K562 (cell line): ENCODE measurements around the gene B3GAT3. TPM values are rescaled to one million over a fixed set of nuclear protein-coding genes. Genes with fewer than 3 reads are reported as not detected.

Experiments used
- CBX5 ChIP-seq: IDR thresholded peaks from 2 replicates; pipeline ENCODE4 v1.6.1; 2014; ENCODE audit warnings: low read depth, borderline replicate concordance
- CREBBP ChIP-seq: IDR thresholded peaks from one replicate; pipeline ENCODE4 v1.6.1; 2012; ENCODE audit warnings: low read depth, mild to moderate bottlenecking, control low read depth, inconsistent platforms, low read length
- FOXK1 ChIP-seq: sonication (generic); formaldehyde crosslinking; IDR thresholded peaks from 2 replicates; pipeline ENCODE4 v1.8.0; 2022; ENCODE audit warnings: missing genetic modification reagents, mild to moderate bottlenecking, borderline replicate concordance
- LCOR ChIP-seq: sonication (generic); formaldehyde crosslinking; IDR thresholded peaks from 2 replicates; pipeline ENCODE4 v1.8.0; 2022; ENCODE audit warnings: mild to moderate bottlenecking, missing genetic modification reagents
- MIER1 ChIP-seq: fragments of 450-650 bp; IDR thresholded peaks from 2 replicates; pipeline ENCODE4 v1.6.1; 2016; ENCODE audit warnings: antibody characterized with exemption, mild to moderate bottlenecking, low read depth
- NR2C1 ChIP-seq, 2 experiments: fragments of 450-650 bp; IDR thresholded peaks; 2 replicates each; pipeline ENCODE4 v1.6.1; 2017; ENCODE audit warnings: mild to moderate bottlenecking in 2 of 2, antibody characterized with exemption in 1 of 2, inconsistent platforms in 1 of 2, missing compliant biosample characterization in 1 of 2, missing genetic modification characterization in 1 of 2
- NR2F6 ChIP-seq: fragments of 450-650 bp; formaldehyde crosslinking; IDR thresholded peaks from 2 replicates; pipeline ENCODE4 v1.4.0; 2020; ENCODE audit warnings: mild to moderate bottlenecking
- PREB ChIP-seq: sonication (generic); formaldehyde crosslinking; IDR thresholded peaks from 2 replicates; pipeline ENCODE4 v1.8.1; 2023; ENCODE audit warnings: mild to moderate bottlenecking, missing genetic modification reagents
- RBFOX2 ChIP-seq: fragments of 200-400 bp; formaldehyde crosslinking; IDR thresholded peaks from 2 replicates; pipeline ENCODE4 v1.6.1; 2017; ENCODE audit warnings: low read depth, mild to moderate bottlenecking, low read length, moderate library complexity
- REST ChIP-seq, 2 experiments: fragments of 450-650 bp; formaldehyde crosslinking in 1 of 2; IDR thresholded peaks; 2 replicates each; pipeline versions ENCODE4 v1.4.0 to v1.6.1; 2014 to 2020; ENCODE audit warnings: mild to moderate bottlenecking in 2 of 2, borderline replicate concordance in 1 of 2, low read depth in 1 of 2
- SAP30 ChIP-seq: fragments of 200-600 bp; sonication (generic); IDR thresholded peaks from 2 replicates; pipeline ENCODE4 v1.6.1; 2012; ENCODE audit warnings: borderline replicate concordance, low read depth, mild to moderate bottlenecking, moderate library complexity, low read length, control low read depth, inconsistent platforms; ENCODE audit not compliant: insufficient read depth, poor library complexity, severe bottlenecking
- SIN3A ChIP-seq, 2 experiments: fragments of 150-350 bp in 1 of 2; IDR thresholded peaks; 2 replicates each; pipeline ENCODE4 v1.6.1; 2011 to 2016; ENCODE audit warnings: borderline replicate concordance in 2 of 2, low read depth in 2 of 2, low read length in 2 of 2, mild to moderate bottlenecking in 2 of 2, moderate library complexity in 2 of 2; ENCODE audit not compliant: control insufficient read depth in 1 of 2
- TBL1XR1 ChIP-seq, 2 experiments: IDR thresholded peaks; 2 replicates each; pipeline ENCODE4 v1.6.1; 2012; ENCODE audit warnings: improper control_type of control experiment in 2 of 2, low read length in 2 of 2, mild to moderate bottlenecking in 1 of 2
- TFAP4 ChIP-seq: sonication (generic); formaldehyde crosslinking; IDR thresholded peaks from 2 replicates; pipeline ENCODE4 v1.8.0; 2022; ENCODE audit warnings: missing genetic modification reagents, mild to moderate bottlenecking, moderate library complexity, borderline replicate concordance
- ZNF23 ChIP-seq: fragments of 250-450 bp; sonication (Bioruptor Pico); IDR thresholded peaks from 2 replicates; pipeline ENCODE4 v1.4.0; 2020; ENCODE audit warnings: mild to moderate bottlenecking
- ZNF384 ChIP-seq: IDR thresholded peaks from 2 replicates; pipeline ENCODE4 v1.6.1; 2012; ENCODE audit warnings: low read depth, low read length, improper control_type of control experiment
- ZNF717 ChIP-seq: fragments of 250-450 bp; sonication (Bioruptor Pico); IDR thresholded peaks from 2 replicates; pipeline ENCODE4 v1.5.0; 2021
- polyA plus RNA-seq, 8 experiments: library from polyadenylated mRNA; depleted of rRNA in 4 of 8; stranded (reverse) in 5 of 8; unstranded in 3 of 8; fragments of >200 nt; fragmentation: Nextera tagmentation in 2 of 8; fragmentation: Illumina TruSeq in 1 of 8; extraction: Ambion mirVana in 2 of 8; extraction: Trizol in 1 of 8; gene quantifications; 2 replicates each; pipeline versions ENCODE4 v1.2.1 to v1.2.3, GENCODE V29; 2011 to 2014; ENCODE audit warnings: inconsistent platforms in 1 of 8, missing spikeins in 1 of 8
- total RNA-seq, 7 experiments: library from RNA; depleted of rRNA in 6 of 7; stranded (reverse); fragments of >200 nt in 6 of 7; fragmentation: Illumina TruSeq in 2 of 7; extraction: Trizol in 2 of 7; gene quantifications; 2 replicates each; pipeline versions ENCODE4 v1.2.1 to v1.2.3, GENCODE V29; 2011 to 2021; ENCODE audit warnings: low replicate concordance in 1 of 7

The B3GAT3 gene
- total and polyA plus RNA-seq, 9 of the 15 experiments (the other 6 are each of a cell fraction or from before 2014, with no cell fraction given), result 0.30 to 64.0 (median 21.4) TPM

- TF ChIP-seq PREB (CRISPR knock-in tag) (no peak), REST (IDR thresholded peaks at IDR 0.05; ENCODE audit: borderline replicate concordance) (no peak), REST (CRISPR knock-in tag; IDR thresholded peaks at IDR 0.05; ENCODE audit: low read depth) (no peak), FOXK1 (CRISPR knock-in tag) (peak; percentile 72; the same call in 1 of the 2 replicates), MIER1 (no peak), SIN3A (IDR thresholded peaks at IDR 0.05; ENCODE audit: borderline replicate concordance in 2 of 2, control insufficient read depth in 1 of 2, low read depth in 2 of 2, low read length in 2 of 2) (peak; percentile 7 to 78; a peak in 2 of 4 replicates), LCOR (CRISPR knock-in tag) (no peak), SAP30 (peak; percentile 56), RBFOX2 (no peak), ZNF717 (CRISPR knock-in tag) (no peak), ZNF23 (no peak), NR2F6 (CRISPR knock-in tag) (no peak), CBX5 (no peak), NR2C1 (IDR thresholded peaks at IDR 0.05) (0 out of 2 replicates have a peak, but pooled peaks have one; percentile 25), NR2C1 (tag; IDR thresholded peaks at IDR 0.05) (no peak), TFAP4 (no peak), ZNF384 (no peak), TBL1XR1 (IDR thresholded peaks at IDR 0.05; ENCODE audit: low read length in 2 of 2) (0 out of 4 replicates have a peak, but pooled peaks of 1 of the 2 experiments have one; percentile 15), CREBBP (no peak)
Measured at GRCh38 chr11:62573006-62573591, 48.7 kb downstream of the B3GAT3 start (continued).
